Prostate gland (tissue), 2 donors: Measurements from ENCODE around the gene AGTRAP. TPM values are rescaled to one million over a fixed set of nuclear protein-coding genes. Genes with fewer than 3 reads are reported as not detected.

ENCODE experiments used
- DNase-seq: peaks from one replicate; pipeline ENCODE4 v3.0.0-alpha.2; 2019; ENCODE audit warnings: low spot score
- H3K27ac ChIP-seq, 2 donors: fragments of 200-600 bp; sonication (generic); 2 replicates each; pipeline ENCODE4 v1.5.1; 2017 to 2019
- H3K27me3 ChIP-seq: fragments of 200-600 bp; sonication (generic); replicated peaks from 2 replicates; pipeline ENCODE4 v1.5.1; 2019; ENCODE audit not compliant: insufficient read depth
- H3K36me3 ChIP-seq, 2 donors: fragments of 200-600 bp; sonication (generic); 1 replicate in 1 of 2; 2 replicates in 1 of 2; pipeline versions ENCODE4 v1.5.1 to v1.8.1; 2017 to 2019
- H3K4me1 ChIP-seq: fragments of 200-600 bp; sonication (generic); replicated peaks from 2 replicates; pipeline ENCODE4 v1.5.1; 2019
- H3K4me3 ChIP-seq, 2 donors: fragments of 200-600 bp; sonication (generic); 2 replicates each; pipeline ENCODE4 v1.5.1; 2017 to 2019
- H3K9me3 ChIP-seq: fragments of 200-600 bp; sonication (generic); 2 replicates; pipeline ENCODE4 v1.5.1; 2017
- CTCF ChIP-seq, 4 experiments: fragments of 200-600 bp in 2 of 4; fragments of 450-650 bp in 2 of 4; sonication (generic) in 2 of 4; IDR thresholded peaks; 1 replicate in 3 of 4; 2 replicates in 1 of 4; pipeline ENCODE4 v1.5.1; 2016 to 2019; ENCODE audit warnings: antibody characterized with exemption in 4 of 4, mild to moderate bottlenecking in 2 of 4, moderate library complexity in 2 of 4
- POLR2A ChIP-seq: fragments of 450-650 bp; IDR thresholded peaks from one replicate; pipeline ENCODE4 v1.6.1; 2016; ENCODE audit warnings: antibody characterized with exemption, mild to moderate bottlenecking
- POLR2AphosphoS5 ChIP-seq: sonication (generic); formaldehyde crosslinking; IDR thresholded peaks from one replicate; pipeline ENCODE4 v1.6.1; 2017; ENCODE audit warnings: antibody characterized with exemption
- WGBS: methylation state at CpG from one replicate; pipeline ENCODE4 v1.1.5; 2018; 5-methylcytosine and 5-hydroxymethylcytosine counted together
- intact Hi-C: fragments of 100-400 bp; cut with DNase I; formaldehyde crosslinking; loops from one replicate; pipeline ENCODE4 v1.14.2; 2022
- total RNA-seq, 2 donors: library from RNA; depleted of rRNA; stranded (reverse); fragments of >200 nt; gene quantifications; one replicate each; pipeline ENCODE4 v1.1.0, GENCODE V29; 2016

AGTRAP gene
- total RNA-seq, 2 donors from 2014 or later = 114 to 123 TPM

- intact Hi-C loops = no loop called here
- H3K4me3 ChIP-seq = no peak overlapping the region
- peaks cover 0 to 3% of the 10 kb centered on the region in 2 donors for H3K36me3 ChIP-seq
- WGBS = 54% methylated on average over 7 of the region's 7 CpGs
- TF ChIP-seq POLR2A (no peak), POLR2AphosphoS5 (no peak), CTCF (IDR thresholded peaks at IDR 0.05) (no peak)
- no peaks in the 10 kb centered on the region for H3K4me1 ChIP-seq
- H3K9me3 ChIP-seq = no peaks in the 10 kb centered on the region
- no peaks in the 10 kb centered on the region for H3K27me3 ChIP-seq
- no peak for DNase-seq
- no peak overlapping the region for H3K27ac ChIP-seq
These were observed 17.7 kb downstream of the AGTRAP start for GRCh38 chr1:11753555-11754208.

- Histone ChIP-seq H3K9me3 (no peaks in the 10 kb centered on the region), H3K4me1 (no peaks in the 10 kb centered on the region), H3K27ac (no peak overlapping the region), H3K27me3 (no peaks in the 10 kb centered on the region), H3K4me3 (no peak overlapping the region), H3K36me3 (no peaks in the 10 kb centered on the region)
- WGBS = 92% methylated on average over 1 of the region's 1 CpG
- no peak for DNase-seq
- TF ChIP-seq POLR2AphosphoS5 (no peak), POLR2A (no peak), CTCF (IDR thresholded peaks at IDR 0.05) (no peak)
- intact Hi-C loops = no loop called here
These were observed 21.1 kb downstream of the AGTRAP start for GRCh38 chr1:11757047-11757446.

- Histone ChIP-seq H3K9me3 (no peaks in the 10 kb centered on the region), H3K4me3 (no peak overlapping the region), H3K27ac (no peak overlapping the region), H3K27me3 (no peaks in the 10 kb centered on the region), H3K36me3 (no peaks in the 10 kb centered on the region), H3K4me1 (no peaks in the 10 kb centered on the region)
- TF ChIP-seq POLR2AphosphoS5 = no peak
- TF ChIP-seq POLR2A = no peak
- no peak for TF ChIP-seq CTCF (IDR thresholded peaks at IDR 0.05)
- DNase-seq = no peak
- WGBS = 90% methylated on average over 4 of the region's 4 CpGs
- intact Hi-C loops = no loop called here
These were observed 23.9 kb downstream of the AGTRAP start for GRCh38 chr1:11759791-11760190.

- no peaks in the 10 kb centered on the region for H3K27me3 ChIP-seq
- no peaks in the 10 kb centered on the region for H3K9me3 ChIP-seq
- intact Hi-C loops = no loop called here
- DNase-seq = no peak
- TF ChIP-seq CTCF (IDR thresholded peaks at IDR 0.05) = no peak
- no peak for TF ChIP-seq POLR2AphosphoS5
- TF ChIP-seq POLR2A = no peak
- no peaks in the 10 kb centered on the region for H3K4me1 ChIP-seq
- WGBS = 82% methylated on average over 6 of the region's 6 CpGs
- H3K27ac ChIP-seq = no peak overlapping the region
- no peaks in the 10 kb centered on the region for H3K36me3 ChIP-seq
- no peak overlapping the region for H3K4me3 ChIP-seq
These were observed 25.3 kb downstream of the AGTRAP start for GRCh38 chr1:11761285-11761684.

GRCh38 chr1:11761988-11762406 lies 26.1 kb downstream of the AGTRAP start, which contains the start of gene C1orf167:
TSS of gene C1orf167 (plus strand) at chr1:11762193. CDS start at chr1:11764401, 2,208 bp downstream.
- Histone ChIP-seq H3K27ac (no peak within 1 kb of the TSS), H3K4me1 (no peaks in the 10 kb centered on the region), H3K27me3 (no peaks in the 10 kb centered on the region), H3K36me3 (no peaks in the 10 kb centered on the region), H3K4me3 (no peak within 1 kb of the TSS), H3K9me3 (no peaks in the 10 kb centered on the region)
- no peak for DNase-seq
- TF ChIP-seq CTCF (IDR thresholded peaks at IDR 0.05) (no peak), POLR2A (no peak), POLR2AphosphoS5 (no peak)
- intact Hi-C loops = no loop called here
- 4% methylated on average over 26 of the region's 29 CpGs for WGBS
